ENCODE data around the gene GDI1. TPM values are rescaled to one million over a fixed set of nuclear protein-coding genes. Genes with fewer than 3 reads are reported as not detected.

The GDI1 gene
- total RNA-seq, 1 donor from 2014 or later: 152 TPM

GRCh38 chrX:154440623-154441357 is 3.8 kb downstream of the GDI1 start:
- Mint-ChIP-seq H3K27ac (ENCODE audit: unreplicated experiment) (no peak overlapping the region), H3K27me3 (ENCODE audit: unreplicated experiment) (no peaks in the 10 kb centered on the region), H3K4me1 (ENCODE audit: unreplicated experiment) (peaks cover 11% of the 10 kb centered on the region), H3K36me3 (ENCODE audit: unreplicated experiment) (peaks cover 5% of the 10 kb centered on the region), H3K4me3 (ENCODE audit: unreplicated experiment) (no peak overlapping the region), H3K9me3 (ENCODE audit: unreplicated experiment) (no peaks in the 10 kb centered on the region)
- no peak for TF ChIP-seq CTCF (IDR thresholded peaks at IDR 0.05)
- DNase-seq (ENCODE audit: extremely low spot score, unreplicated experiment): no peak

- TF ChIP-seq CTCF (IDR thresholded peaks at IDR 0.05): no peak
- H3K4me1 Mint-ChIP-seq (ENCODE audit: unreplicated experiment): peaks cover 12% of the 10 kb centered on the region
- H3K9me3 Mint-ChIP-seq (ENCODE audit: unreplicated experiment): no peaks in the 10 kb centered on the region
Measured at GRCh38 chrX:154441564-154441963, 4.6 kb downstream of the GDI1 start.

GRCh38 chrX:154441984-154442707 is 5.2 kb downstream of the GDI1 start:
- TF ChIP-seq CTCF (IDR thresholded peaks at IDR 0.05): no peak
- no peak for DNase-seq (ENCODE audit: extremely low spot score, unreplicated experiment)
- peaks cover 12% of the 10 kb centered on the region for H3K4me1 Mint-ChIP-seq (ENCODE audit: unreplicated experiment)
- no peaks in the 10 kb centered on the region for H3K27me3 Mint-ChIP-seq (ENCODE audit: unreplicated experiment)
- H3K9me3 Mint-ChIP-seq (ENCODE audit: unreplicated experiment): no peaks in the 10 kb centered on the region
- peaks cover 8% of the 10 kb centered on the region for H3K36me3 Mint-ChIP-seq (ENCODE audit: unreplicated experiment)
- no peak overlapping the region for H3K4me3 Mint-ChIP-seq (ENCODE audit: unreplicated experiment)
- no peak overlapping the region for H3K27ac Mint-ChIP-seq (ENCODE audit: unreplicated experiment)

More at GRCh38 chrX:154441564-154441963, 4.6 kb downstream of the GDI1 start:
- H3K27me3 Mint-ChIP-seq (ENCODE audit: unreplicated experiment): no peaks in the 10 kb centered on the region
- no peak overlapping the region for H3K27ac Mint-ChIP-seq (ENCODE audit: unreplicated experiment)
- H3K36me3 Mint-ChIP-seq (ENCODE audit: unreplicated experiment): peaks cover 5% of the 10 kb centered on the region
- no peak overlapping the region for H3K4me3 Mint-ChIP-seq (ENCODE audit: unreplicated experiment)
- DNase-seq (ENCODE audit: extremely low spot score, unreplicated experiment): no peak

- peaks cover 8% of the 10 kb centered on the region for H3K4me1 Mint-ChIP-seq (ENCODE audit: unreplicated experiment)
- no peaks in the 10 kb centered on the region for H3K9me3 Mint-ChIP-seq (ENCODE audit: unreplicated experiment)
- H3K36me3 Mint-ChIP-seq (ENCODE audit: unreplicated experiment): peaks cover 11% of the 10 kb centered on the region
- H3K4me3 Mint-ChIP-seq (ENCODE audit: unreplicated experiment): peak overlapping the region; percentile 73
- DNase-seq (ENCODE audit: extremely low spot score, unreplicated experiment): no peak
- peak overlapping the region; percentile 89 for H3K27ac Mint-ChIP-seq (ENCODE audit: unreplicated experiment)
- no peaks in the 10 kb centered on the region for H3K27me3 Mint-ChIP-seq (ENCODE audit: unreplicated experiment)
- no peak for TF ChIP-seq CTCF (IDR thresholded peaks at IDR 0.05)
Measured at GRCh38 chrX:154443479-154443910, 6.5 kb downstream of the GDI1 start.
